Measurements from ENCODE around the gene DCTN1.

Gene DCTN1

DNA sequence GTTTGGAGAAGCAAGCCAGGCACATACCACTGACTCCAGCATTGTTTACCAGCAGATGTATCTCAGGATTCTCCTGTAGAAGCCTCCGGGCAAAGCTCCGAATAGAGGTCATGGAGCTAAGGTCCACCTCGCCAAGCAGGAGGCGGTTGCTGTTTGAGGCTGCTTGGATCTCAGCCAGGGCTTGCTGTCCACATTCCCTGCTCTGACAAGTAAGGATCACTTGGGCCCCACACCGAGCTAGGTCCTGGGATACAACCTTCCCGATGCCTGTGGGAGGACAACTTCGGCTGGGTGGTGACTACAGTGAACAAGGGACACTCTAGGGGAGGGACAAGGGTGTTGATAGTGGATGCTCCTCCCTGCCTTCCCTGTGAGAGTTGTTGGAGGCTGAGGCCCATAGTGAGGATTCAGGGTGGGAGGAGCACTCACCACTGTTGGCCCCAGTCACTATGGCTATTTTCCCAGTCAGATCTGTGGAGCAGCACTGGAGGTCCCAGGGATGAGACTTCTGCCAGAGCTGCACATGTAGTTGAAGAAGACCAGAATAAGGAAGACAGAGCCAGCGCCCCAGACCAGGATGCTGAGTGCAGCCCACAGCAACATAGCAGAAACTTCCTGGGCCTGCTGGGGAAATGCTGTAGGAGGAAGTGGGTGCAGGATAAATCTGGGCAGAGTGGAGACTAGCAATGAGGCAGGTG, 33.0 kb upstream of the DCTN1 start:
- DNase-seq = peak in 1 of 2 donors; percentile 29

DNA sequence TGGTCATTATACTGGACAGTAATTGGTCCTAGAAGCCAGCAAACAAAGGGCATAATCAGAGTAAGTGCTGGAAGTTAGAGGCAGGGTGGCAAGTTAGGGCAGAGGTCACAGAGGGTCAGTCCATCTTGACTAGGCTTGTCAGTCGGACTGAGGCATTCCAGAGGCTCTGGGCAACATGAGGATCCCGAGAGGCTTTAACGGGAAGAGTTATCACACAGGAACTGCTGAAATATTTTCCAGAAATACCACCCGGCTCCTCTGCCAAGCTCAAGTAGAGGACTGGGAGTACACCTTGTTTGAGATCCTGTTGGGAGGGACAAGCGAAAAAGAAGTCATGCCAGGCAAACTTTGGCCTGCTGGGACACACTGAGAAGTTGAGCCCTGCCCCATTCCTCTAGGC, 27.6 kb upstream of the DCTN1 start:
- no peak for DNase-seq

DNA sequence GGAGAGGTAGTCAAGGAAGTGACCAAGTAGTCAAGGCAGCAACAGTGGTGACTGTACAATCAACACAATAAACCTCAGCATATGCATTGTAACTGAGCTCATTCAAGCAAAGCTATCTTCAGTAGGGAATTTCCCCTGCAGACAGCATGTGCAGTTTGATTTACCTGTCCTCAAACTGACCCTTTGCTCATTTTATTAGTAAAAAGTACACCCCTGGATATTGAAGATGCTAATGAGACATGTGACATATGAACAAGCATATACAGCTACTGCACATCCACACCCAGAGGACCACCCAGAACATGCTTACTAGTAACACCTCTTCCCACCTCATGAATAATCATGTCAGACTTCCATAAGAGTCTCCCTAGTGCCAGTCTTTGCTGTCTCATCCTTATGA, 25.9 kb upstream of the DCTN1 start:
- DNase-seq = no peak

DNA sequence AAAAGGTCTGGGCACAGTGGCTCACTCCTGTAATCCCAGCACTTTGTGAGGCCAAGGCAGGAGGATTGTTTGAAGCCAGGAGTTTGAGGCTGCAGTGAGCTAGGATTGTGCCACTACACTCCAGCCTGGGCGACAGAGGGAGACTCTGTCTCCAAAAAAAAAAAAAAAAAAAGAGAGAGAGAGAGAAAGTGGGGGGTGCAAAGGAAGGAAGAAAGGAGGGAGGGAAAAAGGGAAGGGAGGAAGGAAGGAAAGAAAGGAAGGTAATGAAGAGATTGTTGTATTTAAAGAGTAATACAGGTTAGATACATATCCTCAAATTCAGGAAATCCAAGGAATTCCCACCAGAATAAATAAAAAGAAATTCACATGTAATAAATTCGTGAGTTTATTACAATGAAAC, 21.8 kb upstream of the DCTN1 start:
- no peak for DNase-seq

DNA sequence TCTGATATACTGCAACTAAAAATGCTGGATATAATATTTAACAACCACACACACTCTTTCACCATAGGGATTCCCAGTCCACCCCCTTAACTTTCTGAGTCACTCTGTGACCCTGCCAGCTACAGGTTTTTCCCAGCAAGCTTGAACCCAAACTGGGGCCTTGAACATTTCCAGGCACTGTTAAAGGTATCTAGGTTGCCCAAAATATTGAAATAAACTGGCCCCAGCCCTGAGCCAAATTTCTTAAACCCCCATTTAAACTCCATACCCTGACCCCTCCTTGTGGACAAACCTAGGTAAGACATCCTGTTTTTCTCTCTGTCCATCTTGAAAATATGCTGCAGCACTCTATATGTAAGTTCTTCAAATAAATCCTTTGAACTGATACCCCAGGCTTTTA, 19.7 kb upstream of the DCTN1 start:
- peak; percentile 26 to 50 for DNase-seq

DNA sequence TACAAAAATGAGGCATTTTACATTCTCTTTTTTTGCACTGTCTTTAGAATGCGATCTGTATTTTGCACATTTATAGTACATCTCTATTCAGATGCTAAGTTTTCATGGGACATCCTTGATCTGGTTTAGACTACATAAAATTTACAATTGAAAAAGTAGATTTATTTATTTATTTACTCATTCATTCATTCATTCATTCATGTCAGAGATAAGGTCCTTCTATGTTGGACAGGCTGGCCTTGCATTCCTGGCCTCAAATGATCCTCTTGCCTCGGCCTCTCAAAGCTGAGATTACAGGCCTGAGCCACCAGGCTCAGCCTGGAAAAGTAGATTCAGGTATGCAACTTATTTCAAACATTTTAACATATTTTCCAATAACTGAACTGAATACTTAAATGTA, 16.0 kb upstream of the DCTN1 start:
- no peak for DNase-seq

DNA sequence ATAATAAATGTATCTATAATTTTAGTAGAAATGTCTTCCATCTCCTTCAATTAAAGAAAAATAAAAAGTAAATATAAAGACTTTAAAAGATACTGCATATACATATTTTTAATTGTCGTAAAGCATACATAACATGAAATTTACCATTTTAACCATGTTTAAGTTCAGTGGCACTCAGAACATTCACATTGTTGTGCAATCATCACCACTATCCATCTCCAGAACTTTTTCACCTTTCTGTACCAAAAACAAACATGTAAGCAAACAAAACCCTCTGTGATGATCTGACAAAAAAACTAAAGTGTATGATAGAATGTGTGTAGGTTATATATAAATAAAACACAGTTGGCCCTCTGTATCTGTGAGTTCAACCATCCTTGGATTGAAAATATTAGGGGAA, 13.4 kb upstream of the DCTN1 start:
- DNase-seq = no peak

DNA sequence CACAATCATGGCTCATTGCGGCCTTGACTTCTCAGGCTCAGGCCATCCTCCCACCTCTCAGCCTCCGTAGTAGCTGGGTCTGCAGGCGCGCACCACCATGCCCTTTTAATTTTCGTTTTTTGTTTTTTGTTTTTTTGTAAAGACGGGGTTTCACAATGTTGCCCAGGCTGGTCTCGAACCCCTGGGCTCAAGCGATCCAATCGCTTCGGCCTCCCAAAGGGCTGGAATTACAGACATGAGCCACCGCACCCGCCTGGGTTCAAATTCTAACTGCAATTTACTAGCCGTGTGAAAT, 12.3 kb upstream of the DCTN1 start:
- DNase-seq = no peak

DNA sequence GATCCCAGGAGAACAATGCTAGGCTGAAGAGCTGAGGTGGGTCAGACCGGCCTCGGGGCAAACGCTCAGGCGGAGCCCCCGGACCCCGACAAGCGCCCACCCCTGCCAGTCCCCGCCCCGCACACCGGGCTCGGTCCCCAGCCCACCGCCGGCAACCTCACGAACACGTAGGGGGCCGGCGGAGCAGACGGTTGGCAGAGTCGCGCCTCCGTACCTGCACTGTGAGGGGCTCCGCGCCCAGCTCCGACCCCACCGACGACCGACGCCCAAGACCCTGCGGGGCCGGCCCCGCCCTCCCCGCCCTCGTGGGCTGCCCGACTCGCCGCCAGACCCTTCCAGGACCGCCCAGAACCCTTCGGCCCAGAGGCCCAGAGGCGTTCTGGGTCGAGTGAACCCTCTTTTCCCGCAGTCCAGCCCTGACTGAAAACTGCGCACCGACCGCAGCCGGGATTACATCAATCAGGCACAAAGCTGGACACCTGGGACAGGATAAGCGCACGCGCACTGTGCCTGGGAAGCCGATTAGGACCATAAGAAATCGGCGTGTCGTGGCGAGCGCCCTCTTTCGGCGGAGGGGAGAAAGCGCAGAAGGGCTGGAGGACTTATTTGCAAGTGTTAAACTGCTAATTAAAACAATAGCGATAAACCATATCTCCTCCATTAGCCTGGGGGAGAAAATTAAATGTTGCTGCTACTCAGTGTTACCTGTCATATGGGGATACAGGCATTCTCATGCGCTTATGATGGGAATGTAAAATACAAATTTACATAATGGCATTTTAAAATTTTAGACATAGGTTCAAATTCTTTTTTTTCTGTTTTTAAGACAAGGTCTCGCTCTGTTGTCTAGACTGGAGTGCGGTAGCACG, 11.7 kb upstream of the DCTN1 start:
- peak; percentile 83 to 97 for DNase-seq

DNA sequence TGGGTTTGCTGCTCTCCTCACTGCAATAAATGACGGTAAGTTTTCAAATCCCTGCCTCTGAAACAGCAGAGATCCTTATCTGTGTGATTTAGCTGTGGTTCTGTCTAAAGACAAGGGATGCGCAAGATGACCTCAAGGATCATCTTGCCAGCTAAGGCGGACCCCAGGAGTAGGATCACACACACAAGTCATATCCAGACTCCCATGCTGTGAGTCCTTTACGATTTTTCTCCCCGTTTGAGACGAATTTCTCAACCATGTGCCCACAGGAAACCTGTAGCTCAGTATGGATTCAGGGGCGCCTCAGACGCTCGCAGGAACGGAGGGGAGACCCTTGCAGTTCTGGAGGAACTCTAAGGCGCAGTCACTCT, 11.1 kb upstream of the DCTN1 start:
- peak in 1 of 2 donors; percentile 13 for DNase-seq

DNA sequence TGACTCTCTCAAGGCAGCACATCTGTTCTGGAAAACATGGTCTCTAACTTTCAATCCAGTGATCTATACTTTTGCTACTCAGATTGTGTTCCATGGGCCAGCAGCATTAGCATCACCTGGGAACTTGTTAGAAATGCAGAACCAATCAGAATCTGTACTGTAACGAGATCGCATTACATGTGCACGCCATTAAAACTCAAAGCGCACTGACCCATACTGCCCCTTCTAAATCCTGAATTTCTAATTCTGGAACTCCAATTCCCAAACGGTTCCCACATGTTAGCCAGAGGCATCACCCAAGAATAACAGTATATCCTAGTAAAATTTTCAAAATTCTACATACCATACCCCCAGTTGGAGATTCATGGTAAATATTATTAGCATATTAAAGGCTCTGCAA, 10.5 kb upstream of the DCTN1 start:
- DNase-seq = no peak

DNA sequence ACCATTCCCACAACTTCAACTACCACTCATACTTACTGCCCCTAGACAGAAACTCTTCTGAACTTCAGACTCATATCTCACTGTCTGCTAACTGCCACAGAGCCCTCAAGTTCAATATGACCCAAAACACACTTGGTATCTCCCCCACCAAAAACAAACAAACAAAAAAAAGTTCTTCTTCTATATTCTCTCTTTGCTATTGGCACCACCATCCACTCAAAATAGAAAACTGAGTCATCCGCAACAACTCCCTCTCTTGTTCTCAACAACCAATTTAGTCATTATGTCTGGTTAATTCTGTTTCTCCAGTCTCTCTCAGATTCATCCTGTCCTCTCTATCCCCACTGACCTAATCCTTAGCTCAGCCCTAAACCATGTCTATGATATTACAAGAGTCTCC, 7.2 kb upstream of the DCTN1 start:
- DNase-seq = no peak

DNA sequence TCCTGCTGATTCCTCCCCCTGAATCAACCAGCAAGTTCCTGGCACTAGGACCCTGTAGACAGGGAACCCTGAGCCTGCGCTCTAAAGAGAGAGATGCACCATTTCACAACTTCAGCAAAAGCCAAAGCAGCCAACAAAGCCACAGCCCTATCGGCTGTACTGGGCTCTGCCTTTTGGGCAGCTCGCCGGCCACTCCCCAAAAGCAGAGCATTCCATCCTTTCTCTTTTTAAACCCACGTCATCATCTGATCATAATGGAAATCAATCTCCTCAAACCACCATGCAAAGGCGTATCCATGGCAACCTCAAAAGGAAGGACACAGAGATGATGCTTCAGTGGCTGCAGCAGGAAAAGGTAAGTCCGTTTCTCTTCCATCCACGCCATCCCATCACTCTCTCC, 5.3 kb upstream of the DCTN1 start:
- DNase-seq = no peak

DNA sequence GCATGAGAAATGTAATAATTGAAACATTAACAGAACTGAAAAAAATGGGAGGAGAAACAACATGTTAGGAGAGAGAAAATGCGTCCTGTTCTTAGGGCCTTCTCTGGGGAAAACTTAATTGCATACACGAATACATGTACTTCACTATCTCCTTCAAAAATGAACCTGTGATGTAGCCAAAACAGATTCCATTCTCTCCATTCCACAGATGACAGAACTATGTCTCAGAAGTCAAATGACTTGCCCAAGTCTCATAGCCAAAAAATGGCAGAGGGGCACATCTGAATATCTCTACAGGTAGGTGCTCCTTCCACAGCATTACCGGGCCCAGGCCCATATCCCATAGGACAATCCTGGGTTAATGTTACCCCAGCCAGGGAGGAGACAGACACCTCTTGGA, 3.9 kb upstream of the DCTN1 start:
- no peak for DNase-seq

DNA sequence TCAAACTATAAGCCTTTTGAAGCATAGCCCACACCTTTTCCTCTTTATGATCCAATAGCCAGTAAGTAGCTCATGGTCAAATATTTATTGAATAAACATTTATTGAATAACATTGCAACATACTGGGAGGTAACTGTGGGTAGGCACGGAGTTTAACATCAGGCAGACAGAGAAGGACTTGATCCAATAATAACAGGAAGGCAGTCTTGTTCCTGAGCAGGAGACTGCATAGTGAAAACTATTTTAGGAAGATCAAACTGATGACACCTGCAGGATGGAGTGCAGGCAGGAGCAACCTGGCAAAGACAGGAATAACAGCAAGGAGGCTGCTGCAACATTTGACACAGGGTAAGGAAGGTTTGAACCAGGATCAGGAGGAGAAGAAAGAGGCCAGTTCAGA, 3.1 kb upstream of the DCTN1 start:
- DNase-seq = no peak

DNA sequence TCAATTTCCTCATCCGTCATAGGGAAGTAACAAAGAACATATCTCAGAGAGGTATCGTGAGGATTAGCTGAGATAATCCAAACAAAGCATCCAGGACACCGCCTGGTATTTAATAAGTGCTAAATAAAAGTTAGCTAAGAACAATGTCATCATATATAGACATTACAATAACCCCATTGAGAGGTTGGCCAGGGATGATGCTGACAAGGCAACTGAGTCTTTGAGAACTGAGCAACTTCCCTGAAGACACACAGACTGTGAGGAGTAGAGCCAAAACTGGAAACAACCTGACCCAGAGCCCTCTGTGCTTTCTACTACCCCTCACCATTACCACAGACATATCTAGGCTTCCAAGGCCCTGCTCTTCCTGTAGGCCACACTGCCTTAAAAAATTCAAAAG, 1.6 kb upstream of the DCTN1 start:
- no peak for DNase-seq

DNA sequence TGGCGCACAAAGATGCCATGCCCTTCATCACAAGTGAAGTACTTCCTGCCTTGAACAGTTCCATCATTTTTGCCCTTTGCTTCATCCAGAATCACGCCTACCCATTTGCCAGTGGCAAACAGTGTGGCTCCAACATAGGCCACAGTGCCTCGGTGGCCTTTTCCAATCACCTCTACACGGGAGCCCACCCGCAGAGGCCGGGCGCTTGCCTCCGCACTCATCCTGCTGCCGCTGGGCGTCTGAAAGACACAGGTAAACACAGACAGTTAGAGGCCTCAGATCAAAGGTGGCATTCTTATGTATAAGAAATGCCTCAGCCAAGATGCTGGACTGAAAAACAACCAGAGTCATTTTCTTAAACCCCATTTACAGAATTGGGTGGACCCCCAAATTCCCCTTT, 2.1 kb downstream of the DCTN1 start:
- DNase-seq = no peak

DNA sequence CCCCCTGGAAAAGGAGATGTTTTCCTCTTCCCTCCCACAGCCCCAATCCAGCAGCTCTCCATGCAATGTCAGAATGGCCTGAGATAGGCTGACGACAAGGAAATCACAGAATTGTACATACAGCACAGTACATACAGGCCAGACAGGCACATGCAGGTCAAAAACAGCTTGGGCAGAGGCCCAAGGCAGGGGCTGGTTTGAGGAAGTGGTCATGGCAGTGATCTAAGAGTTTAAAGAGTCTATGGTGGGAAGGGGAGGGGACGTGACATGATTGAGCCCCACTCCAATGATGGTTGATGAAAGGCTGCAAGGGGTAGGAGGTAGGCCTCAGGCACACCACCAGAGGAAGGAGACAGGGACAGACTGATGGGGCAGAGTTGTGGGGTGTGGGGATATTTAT, 4.3 kb downstream of the DCTN1 start:
- DNase-seq = no peak

DNA sequence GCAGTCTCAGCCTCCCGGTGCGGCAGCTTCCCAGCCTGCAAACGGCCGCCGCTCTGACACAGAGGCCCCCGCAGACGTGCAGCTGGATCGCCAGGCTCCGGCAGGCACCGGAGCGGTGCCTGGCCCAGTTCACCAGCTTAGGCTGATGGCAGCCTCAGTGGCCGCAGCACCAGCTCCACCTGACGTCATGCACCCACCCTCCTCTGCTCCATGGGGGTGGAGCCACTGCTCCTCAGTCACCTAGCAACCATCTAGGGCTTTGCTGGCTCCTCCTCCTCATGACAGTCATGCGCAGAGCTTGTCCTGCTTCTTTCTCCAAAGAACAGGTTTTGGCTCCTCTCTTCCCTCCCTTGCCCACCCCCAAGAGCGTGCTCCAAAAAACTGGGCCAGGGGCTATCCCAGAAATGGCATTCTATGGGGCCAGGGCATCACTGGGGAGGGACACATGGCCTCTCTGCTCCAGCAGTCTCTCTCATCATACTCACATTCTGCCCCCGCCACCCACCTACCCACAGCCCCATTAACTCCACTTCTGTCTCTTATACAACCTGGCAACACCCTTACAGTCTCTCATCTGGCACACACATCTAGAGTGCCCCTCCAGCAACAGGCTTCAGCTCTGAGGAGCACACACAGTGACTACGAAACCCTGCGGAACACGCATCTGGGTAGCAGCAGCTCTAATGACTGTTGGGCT, 5.5 kb downstream of the DCTN1 start:
- DNase-seq = no peak

DNA sequence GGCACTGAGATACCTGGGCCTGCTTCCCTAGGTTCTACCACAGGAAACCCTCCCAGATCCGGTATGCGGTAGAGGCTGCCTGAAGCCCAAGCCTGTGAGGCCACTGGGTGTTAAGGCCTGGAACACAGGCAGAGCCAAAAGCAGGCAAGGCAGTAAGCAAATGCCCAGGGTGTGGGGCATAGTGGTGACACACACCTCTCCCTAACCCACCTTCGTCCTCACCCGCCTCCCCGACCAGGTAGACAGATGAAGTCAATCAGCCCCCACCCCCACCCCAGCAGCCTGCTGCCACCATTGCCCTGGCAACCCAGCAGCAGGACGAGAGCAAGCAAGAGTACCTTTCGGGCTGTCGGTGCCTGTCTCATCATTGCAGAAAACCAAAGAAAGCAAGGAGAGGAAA, 6.1 kb downstream of the DCTN1 start:
- DNase-seq = no peak

DNA sequence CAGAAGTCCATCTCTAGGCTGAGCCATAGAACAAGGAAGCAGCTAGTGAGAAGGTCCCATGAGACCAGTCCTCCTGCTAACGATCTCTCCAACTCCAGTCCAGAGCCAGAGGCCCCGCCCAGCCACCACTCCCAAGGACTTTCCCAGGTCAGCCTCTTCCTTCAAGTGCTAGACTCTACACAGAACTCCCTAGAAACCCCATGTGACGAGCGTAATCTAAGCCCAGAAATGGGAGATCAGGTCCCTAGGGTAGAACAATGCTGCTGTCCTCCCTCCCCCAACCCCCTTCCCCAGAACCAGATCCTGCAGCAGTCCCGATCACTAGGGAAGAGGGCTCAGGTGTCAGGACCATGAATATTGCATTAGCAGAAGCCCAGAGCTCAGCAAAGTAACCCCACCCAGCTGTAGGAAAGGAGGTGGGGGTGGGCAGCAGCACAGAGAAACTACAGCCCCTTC, 6.9 kb downstream of the DCTN1 start:
- peak in 1 of 2 donors; percentile 13 for DNase-seq

DNA sequence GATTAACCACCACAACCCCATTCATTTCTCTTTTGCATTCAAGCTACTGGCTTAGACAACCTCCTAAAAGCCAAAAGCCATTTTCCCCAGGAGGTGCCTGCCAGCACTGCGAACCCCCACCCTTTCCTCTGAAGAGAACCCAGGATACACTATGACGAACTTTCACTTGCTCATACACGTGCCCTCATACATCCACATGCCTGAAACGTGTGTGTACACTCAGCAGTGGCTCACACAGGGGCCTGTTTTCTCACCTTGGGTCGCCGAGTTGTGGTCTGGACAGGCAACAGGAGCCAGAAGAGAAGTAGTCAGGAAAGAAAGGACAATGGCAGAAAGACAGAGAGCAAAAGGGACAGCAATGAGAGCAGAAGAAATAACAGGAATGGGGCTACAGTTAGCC, 7.4 kb downstream of the DCTN1 start:
- no peak for DNase-seq

DNA sequence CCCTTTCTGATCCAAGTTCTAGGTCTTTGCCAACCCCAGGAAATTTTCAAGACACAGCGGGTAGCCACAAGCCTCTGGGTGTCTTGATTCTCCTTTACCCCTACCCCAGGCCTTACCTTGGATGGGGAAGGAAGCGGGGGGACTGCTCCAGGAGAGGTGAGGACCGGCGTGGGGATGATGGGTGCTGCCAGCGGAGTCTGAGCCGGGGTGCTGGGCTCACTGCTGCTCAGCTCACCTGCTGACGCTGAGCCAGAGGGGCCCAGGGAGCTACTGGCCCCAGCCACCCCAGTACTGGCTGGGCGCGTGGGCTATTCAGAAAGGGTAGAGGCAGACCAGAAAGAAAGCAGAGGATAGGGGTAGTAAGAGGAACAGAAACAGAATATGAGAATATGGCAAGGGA, 8.7 kb downstream of the DCTN1 start:
- DNase-seq = no peak

DNA sequence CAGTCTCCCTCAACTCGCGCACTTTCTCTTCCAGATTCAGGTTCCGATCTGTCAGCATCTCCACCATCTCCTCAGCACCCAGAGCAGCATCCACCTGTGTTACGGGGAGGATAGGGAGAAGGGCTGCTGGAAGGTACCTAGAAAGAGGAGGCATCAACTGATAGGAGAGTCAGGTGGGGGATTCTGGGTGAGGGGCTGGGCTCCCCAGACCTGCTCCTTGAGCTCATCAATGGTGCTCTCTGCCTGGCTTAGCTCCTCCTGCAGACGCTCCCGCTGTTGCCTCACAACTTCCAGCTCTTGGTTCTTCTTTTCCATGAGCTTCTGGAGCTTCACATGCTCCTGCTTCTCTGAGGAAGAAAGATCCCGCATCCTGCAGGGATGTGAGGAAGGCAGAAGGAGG, 10.1 kb downstream of the DCTN1 start:
- no peak for DNase-seq

Data from inflammatory macrophage treated with lipopolysaccharide for 1 hour (primary cell).